Fibroblast of skin of right biceps (primary cell): Measurements from ENCODE around the gene PROX2.

Source experiments
- DNase-seq: peaks from one replicate; pipeline ENCODE4 v3.0.0-alpha.2; 2013

Gene PROX2

GRCh38 chr14:74875204-74875603 is 741 bp downstream of the PROX2 start:
- DNase-seq, result no peak

DNA sequence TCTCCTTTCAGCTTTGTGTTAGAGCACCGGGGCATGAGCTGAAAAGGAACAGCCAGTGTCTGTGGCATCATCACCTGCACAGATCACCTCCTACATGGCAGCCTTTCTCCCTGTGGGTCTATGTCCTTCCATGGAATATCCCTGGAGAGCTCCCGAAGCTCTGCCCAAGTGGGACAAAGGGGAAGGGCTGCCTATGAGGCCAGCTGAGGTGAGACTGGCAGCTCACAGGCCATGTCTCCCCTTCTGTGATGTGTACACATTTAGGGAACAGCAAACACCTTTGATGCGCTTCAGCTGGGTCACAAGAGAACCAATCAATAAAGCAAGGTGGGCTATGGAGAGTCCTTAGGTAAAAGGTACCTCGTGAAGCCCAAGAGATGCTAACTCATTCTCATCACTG is 4.1 kb downstream of the PROX2 start:
- DNase-seq, result no peak

DNA sequence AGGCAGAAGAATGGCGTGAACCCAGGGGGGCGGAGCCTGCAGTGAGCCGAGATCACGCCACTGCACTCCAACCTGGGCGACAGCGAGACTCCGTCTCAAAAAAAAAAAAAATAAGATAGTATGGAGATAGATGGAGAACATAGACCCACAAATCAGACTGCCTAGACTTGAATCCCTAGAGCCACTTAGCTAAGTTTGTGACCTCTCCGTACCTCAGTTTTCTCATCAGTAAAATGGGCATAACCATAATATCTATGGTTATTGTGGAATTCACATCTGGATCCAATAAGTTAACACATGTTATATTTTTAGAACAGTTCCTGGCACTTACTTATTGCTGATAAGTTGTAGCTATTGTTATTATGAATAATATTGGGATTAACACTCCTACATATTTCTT is 7.2 kb downstream of the PROX2 start:
- DNase-seq, result no peak

DNA sequence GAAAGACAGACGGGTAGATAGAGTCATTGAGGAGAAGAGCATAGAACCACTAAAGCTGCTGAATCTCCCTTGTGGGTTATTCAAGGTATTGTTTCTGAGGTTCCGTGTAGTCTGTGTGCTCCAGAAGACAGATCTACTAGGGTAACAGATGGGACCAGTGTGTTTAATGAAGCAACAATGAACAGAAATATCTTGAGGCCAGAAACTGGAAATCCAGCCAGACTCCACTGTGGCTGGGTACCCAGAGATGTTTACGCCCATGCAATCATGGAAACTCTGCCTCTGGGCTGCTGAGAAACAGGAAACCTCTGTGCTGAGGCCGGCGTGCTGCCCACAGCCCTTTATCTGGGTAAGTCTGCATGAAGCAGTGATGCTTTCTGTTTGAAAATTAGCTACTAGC is 8.3 kb downstream of the PROX2 start:
- DNase-seq, result no peak

- DNase-seq, result no peak
These were observed 9.1 kb downstream of the PROX2 start for GRCh38 chr14:74866708-74867389.

DNA sequence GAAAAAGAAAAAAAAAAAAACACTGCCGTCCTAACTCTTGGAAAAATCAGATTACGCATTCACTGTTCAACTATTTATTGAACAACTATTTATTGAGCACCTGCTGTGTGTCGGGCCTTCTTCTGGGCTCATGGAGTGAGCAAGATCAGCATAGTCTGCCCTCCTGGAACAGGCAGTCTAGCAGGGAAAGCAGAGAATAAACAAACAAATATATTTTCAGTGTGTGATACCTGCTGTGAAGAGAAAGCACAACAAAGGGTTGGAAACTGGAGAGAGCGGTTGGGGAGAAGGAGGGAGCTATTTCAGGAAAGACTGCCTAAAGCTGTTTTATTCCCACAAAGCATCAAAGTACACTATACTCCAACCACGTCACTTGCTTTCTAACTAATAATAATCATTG is 10.8 kb downstream of the PROX2 start:
- no peak for DNase-seq

DNA sequence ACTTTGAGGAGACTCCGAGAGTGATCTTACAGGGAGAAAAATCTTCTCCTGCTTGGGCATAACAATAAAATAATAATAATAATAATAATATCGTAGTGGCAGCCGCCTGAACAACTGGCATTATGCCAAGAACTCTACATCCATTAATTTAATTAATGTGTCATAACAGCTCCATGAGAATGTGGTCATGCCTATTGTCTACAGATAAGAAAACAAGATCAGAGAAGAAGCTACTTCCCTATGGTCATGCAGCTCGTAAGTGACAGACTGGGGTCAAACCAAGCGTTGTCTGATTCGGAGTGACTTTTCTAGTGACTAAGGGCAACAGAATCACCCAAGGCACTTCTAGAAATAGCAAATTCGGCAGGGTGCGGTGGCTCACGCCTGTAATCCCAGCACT is 11.7 kb downstream of the PROX2 start:
- no peak for DNase-seq

GRCh38 chr14:74863274-74863673 is 12.7 kb downstream of the PROX2 start:
- DNase-seq, result no peak

GRCh38 chr14:74861734-74862090 is 14.2 kb downstream of the PROX2 start:
- no peak for DNase-seq

DNA sequence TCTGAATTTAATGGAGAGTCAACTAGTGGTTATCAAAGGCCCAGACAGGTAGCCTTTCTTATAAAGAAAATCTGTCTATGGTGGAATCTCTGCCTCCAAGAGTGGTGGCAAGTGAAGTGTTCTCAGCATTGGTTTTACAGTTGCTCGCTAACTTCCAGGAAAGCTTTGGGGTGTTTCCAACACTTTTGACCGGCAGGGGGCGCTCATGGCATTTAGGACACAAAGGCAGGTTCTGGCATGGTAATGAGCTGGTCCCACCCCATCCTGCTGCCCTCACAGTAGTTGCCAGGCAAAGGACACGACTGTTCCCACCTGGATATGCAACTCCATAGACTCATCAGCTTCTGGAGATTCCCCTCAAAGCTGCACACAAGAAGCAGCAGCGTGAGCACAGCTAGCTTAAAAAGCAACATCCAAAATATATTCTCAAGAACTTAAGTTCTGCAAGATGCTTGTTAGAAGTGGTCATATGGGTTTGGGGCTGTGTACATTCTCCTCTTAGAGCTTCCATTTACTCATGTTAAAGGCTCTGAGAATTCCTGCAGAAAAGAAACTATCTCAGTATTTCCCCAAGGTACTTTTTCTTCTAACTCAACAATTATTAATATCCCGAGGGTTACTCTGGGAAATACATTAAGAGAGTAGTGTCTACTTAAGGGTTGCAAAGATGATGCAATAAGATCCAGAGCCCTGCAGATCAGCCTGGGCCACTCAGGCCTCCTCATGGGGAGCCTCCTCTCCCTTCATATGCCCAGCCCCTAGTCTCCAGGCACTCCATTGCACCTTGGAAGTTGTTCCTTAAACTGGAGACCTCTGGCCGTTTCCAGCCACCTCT is 14.8 kb downstream of the PROX2 start:
- DNase-seq, result peak; percentile 83

DNA sequence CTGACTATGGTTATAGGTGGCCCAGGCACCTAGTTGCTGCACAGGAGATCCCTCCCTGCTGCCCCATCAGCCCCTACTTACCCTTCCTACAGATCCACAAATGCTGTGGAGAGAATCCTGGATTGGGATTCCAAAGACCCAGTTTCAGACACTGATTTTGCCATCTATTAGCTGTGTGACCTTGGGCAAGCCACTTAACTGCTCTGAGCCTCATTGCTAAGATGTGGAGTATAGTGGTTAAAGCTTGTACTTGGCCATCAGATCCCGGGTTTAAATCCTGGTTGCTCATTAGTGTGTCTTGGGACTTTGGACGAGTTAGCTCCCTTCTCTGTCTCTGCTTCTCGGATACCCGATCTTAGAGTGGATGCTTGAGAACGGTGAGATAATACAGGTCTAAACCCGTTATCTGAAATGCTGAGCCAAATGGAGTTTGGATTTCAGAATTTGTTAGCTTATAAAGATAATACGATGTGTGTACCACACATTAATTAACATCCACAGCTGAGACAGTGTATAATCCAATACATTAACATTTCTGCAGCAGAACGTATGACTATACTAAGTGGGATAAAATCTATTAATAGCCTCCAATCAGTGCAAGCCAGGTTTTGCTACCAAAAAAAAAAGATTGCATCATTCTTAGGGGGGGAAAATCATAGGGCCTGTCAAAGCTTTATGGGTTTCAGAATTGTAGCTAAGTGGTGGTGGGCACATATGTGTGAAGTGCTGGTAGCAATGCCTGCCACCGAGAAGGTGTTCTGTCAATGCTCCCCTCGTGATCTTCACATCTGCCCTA is 16.0 kb downstream of the PROX2 start:
- peak; percentile 46 for DNase-seq

- DNase-seq, result no peak
These were observed 17.9 kb downstream of the PROX2 start for GRCh38 chr14:74858022-74858421.

- no peak for DNase-seq
These were observed 19.6 kb downstream of the PROX2 start for GRCh38 chr14:74856366-74856765.

- no peak for DNase-seq
These were observed 20.0 kb downstream of the PROX2 start for GRCh38 chr14:74855945-74856344.

GRCh38 chr14:74855021-74855420 is 20.9 kb downstream of the PROX2 start:
- no peak for DNase-seq

DNA sequence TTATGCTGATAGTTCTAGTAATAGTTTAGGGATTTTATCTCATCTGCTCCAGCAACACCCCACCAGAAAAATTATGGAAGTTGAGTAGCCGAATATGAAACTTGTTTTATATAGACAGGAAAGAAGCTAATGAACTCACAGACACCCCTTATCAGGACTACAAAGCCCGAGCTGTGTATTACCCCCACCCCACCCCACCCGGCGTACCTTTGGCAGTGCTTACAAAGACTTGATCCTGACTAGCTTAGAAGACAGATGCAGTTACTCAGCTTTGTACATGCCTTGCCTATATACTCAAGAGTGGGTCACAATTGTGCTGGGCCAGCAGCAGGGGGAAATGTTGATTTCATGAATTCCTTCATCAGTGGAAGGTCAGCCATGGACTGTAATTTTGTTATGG is 22.4 kb downstream of the PROX2 start:
- no peak for DNase-seq

GRCh38 chr14:74852922-74853530 is 22.9 kb downstream of the PROX2 start:
- DNase-seq, result peak; percentile 83

DNA sequence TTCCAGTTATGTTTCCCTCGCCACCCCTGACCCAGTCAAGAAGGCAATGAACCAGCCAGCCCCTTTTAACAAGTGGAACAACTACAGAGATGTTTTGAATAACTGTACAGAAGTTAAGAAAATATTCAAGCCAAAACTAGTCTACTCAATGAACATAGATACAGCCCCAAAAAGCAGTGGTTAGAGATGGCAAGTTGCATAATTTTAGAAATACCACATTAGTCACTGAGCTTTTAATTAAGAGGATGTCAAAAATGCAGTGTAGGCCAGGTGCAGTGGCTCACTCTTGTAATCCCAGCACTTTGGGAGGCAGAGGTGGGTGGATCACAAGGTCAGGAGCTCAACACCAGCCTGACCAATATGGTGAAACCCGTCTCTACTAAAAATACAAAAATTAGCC is 27.2 kb downstream of the PROX2 start:
- no peak for DNase-seq

GRCh38 chr14:74846968-74847665 is 28.8 kb downstream of the PROX2 start:
- DNase-seq, result peak; percentile 83

- peak; percentile 83 for DNase-seq
These were observed 29.8 kb downstream of the PROX2 start for GRCh38 chr14:74846168-74846567.

- DNase-seq, result peak; percentile 84
These were observed 32.3 kb downstream of the PROX2 start for GRCh38 chr14:74843653-74844052.
